SU-DHL-6 (cell line): ENCODE measurements around the gene OR2H1.

Source experiments
- H2AFZ ChIP-seq: fragments of 200-600 bp; sonication (generic); 2 replicates; pipeline ENCODE4 v1.6.1; 2014; ENCODE audit warnings: low read depth, mild to moderate bottlenecking, moderate library complexity, mixed read lengths, antibody characterized with exemption, low read length; ENCODE audit not compliant: severe bottlenecking
- H3F3A ChIP-seq: fragments of 200-600 bp; shearing (Covaris generic); 2 replicates; pipeline ENCODE4 v1.6.0; 2016; ENCODE audit warnings: antibody characterized with exemption, mild to moderate bottlenecking; ENCODE audit not compliant: insufficient read depth
- H3K27ac ChIP-seq: fragments of 200-600 bp; sonication (generic); 2 replicates; pipeline ENCODE4 v1.5.1; 2016; ENCODE audit warnings: low read depth, mild to moderate bottlenecking, low read length, moderate library complexity, mixed read lengths
- H3K27me3 ChIP-seq: fragments of 200-600 bp; sonication (generic), shearing (Covaris generic); 2 replicates; pipeline ENCODE4 v1.6.0; 2014; ENCODE audit warnings: mild to moderate bottlenecking, low read length
- H3K36me3 ChIP-seq: fragments of 200-600 bp; sonication (generic); 2 replicates; pipeline ENCODE4 v1.6.1; 2014; ENCODE audit warnings: mild to moderate bottlenecking, low read length, mixed read lengths
- H3K4me2 ChIP-seq: fragments of 300-600, 200-600 bp; shearing (Covaris generic), sonication (generic); 2 replicates; pipeline ENCODE4 v1.6.0; 2014; ENCODE audit warnings: low read length, low read depth, mild to moderate bottlenecking; ENCODE audit not compliant: poor library complexity, severe bottlenecking
- H3K4me3 ChIP-seq: fragments of 200-600 bp; sonication (generic); 2 replicates; pipeline ENCODE4 v1.5.1; 2014; ENCODE audit warnings: antibody characterized with exemption, low read length, mild to moderate bottlenecking, mixed read lengths; ENCODE audit not compliant: insufficient read depth, poor library complexity, severe bottlenecking
- H3K79me2 ChIP-seq: fragments of 200-600 bp; sonication (generic); 2 replicates; pipeline ENCODE4 v1.6.1; 2014; ENCODE audit warnings: mild to moderate bottlenecking, low read length, moderate library complexity; ENCODE audit not compliant: insufficient read depth
- H3K9ac ChIP-seq: fragments of 200-600 bp; sonication (generic); 2 replicates; pipeline ENCODE4 v1.7.0; 2014; ENCODE audit warnings: mild to moderate bottlenecking, low read length
- H3K9me2 ChIP-seq: fragments of 200-600 bp; sonication (generic); replicated peaks from 2 replicates; pipeline ENCODE4 v1.6.1; 2014; ENCODE audit warnings: low read length; ENCODE audit not compliant: insufficient read depth
- H3K9me3 ChIP-seq: fragments of 200-600 bp; sonication (generic); 2 replicates; pipeline ENCODE4 v1.6.1; 2014; ENCODE audit warnings: low read length, mixed read lengths; ENCODE audit not compliant: insufficient read depth
- H4K20me1 ChIP-seq: fragments of 200-600 bp; sonication (generic); 2 replicates; pipeline ENCODE4 v1.6.1; 2014; ENCODE audit warnings: low read depth, mild to moderate bottlenecking, antibody characterized with exemption, low read length, moderate library complexity, mixed read lengths
- EZH2phosphoT487 ChIP-seq: fragments of 200-600 bp; sonication (generic), shearing (Covaris generic); conservative IDR thresholded peaks from 2 replicates; pipeline ENCODE4 v1.6.1; 2018; ENCODE audit warnings: mild to moderate bottlenecking, antibody characterized with exemption, low read length, moderate library complexity, mixed read lengths
- TF ChIP-seq, protein P1 (sequence below): fragments of 200-600 bp; sonication (generic); IDR thresholded peaks from one replicate; pipeline ENCODE4 v1.5.1; 2017; ENCODE audit warnings: antibody characterized with exemption, mild to moderate bottlenecking, low read length, moderate library complexity; ENCODE audit not compliant: insufficient read depth, poor library complexity, severe bottlenecking

OR2H1 gene

DNA sequence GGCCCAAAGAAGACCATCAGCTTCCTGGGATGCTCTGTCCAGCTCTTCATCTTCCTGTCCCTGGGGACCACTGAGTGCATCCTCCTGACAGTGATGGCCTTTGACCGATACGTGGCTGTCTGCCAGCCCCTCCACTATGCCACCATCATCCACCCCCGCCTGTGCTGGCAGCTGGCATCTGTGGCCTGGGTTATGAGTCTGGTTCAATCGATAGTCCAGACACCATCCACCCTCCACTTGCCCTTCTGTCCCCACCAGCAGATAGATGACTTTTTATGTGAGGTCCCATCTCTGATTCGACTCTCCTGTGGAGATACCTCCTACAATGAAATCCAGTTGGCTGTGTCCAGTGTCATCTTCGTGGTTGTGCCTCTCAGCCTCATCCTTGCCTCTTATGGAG is 5.1 kb downstream of the OR2H1 start:
- Histone ChIP-seq H3F3A (no peaks in the 10 kb centered on the region), H3K4me3 (no peak overlapping the region)

DNA sequence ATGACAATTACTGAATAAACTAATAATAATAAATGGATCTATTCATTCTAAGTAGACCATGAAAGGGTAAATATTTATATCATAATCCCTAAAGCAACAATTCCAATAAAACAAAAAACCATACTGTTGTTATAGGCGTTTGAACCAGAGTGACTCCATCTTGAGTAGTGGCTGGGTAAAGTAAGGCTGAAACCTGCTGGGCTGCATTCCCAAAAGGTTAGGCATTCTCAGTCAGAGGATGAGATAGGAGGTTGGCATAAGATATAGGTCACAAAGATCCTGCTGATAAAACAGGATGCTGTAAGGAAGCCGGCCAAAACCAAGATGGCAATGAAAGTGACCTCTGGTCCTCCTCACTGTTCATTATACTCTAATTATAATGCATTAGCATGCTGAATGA is 8.3 kb downstream of the OR2H1 start:
- no peak for TF ChIP-seq EZH2phosphoT487
- TF ChIP-seq, protein P1, sequence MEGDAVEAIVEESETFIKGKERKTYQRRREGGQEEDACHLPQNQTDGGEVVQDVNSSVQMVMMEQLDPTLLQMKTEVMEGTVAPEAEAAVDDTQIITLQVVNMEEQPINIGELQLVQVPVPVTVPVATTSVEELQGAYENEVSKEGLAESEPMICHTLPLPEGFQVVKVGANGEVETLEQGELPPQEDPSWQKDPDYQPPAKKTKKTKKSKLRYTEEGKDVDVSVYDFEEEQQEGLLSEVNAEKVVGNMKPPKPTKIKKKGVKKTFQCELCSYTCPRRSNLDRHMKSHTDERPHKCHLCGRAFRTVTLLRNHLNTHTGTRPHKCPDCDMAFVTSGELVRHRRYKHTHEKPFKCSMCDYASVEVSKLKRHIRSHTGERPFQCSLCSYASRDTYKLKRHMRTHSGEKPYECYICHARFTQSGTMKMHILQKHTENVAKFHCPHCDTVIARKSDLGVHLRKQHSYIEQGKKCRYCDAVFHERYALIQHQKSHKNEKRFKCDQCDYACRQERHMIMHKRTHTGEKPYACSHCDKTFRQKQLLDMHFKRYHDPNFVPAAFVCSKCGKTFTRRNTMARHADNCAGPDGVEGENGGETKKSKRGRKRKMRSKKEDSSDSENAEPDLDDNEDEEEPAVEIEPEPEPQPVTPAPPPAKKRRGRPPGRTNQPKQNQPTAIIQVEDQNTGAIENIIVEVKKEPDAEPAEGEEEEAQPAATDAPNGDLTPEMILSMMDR: no peak
- no peaks in the 10 kb centered on the region for H3K27me3 ChIP-seq

More for the DNA sequence above, 5.1 kb downstream of the OR2H1 start:
- H3K9me2 ChIP-seq: 0 out of 2 replicates have a peak, but pooled peaks cover 3% of the 10 kb centered on the region
- H3K27me3 ChIP-seq: no peaks in the 10 kb centered on the region
- TF ChIP-seq, protein P1: no peak
- TF ChIP-seq EZH2phosphoT487: no peak
- H3K79me2 ChIP-seq: no peaks in the 10 kb centered on the region
- H2AFZ ChIP-seq: no peak overlapping the region
- H3K36me3 ChIP-seq: no peaks in the 10 kb centered on the region
- H3K4me2 ChIP-seq: no peak overlapping the region
- H3K27ac ChIP-seq: no peak overlapping the region
- no peak overlapping the region for H3K9ac ChIP-seq
- no peaks in the 10 kb centered on the region for H3K9me3 ChIP-seq
- no peaks in the 10 kb centered on the region for H4K20me1 ChIP-seq

DNA sequence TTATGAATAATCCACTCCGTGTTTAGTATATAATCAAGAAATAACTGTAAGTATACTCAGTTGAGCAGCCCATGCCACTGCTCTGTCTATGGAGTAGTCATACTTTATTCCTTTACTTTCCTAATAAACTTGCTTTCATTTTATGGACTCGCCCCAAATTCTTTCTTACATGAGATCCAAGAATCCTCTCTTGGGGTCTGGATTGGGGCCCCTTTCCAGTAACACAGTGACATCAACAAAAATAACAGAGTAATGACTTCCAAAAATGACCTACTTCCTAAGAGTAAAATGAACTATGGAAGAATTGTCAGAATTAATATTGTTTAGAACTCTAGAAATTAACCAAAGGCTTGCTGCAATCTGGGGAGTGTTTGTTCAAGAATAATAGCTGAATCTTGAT is 8.8 kb downstream of the OR2H1 start:
- Histone ChIP-seq H3K9me3 (no peaks in the 10 kb centered on the region), H3K4me2 (no peak overlapping the region), H2AFZ (no peak overlapping the region), H3K79me2 (no peaks in the 10 kb centered on the region), H3K4me3 (no peak overlapping the region), H3K36me3 (no peaks in the 10 kb centered on the region), H3K9me2 (0 out of 2 replicates have a peak, but pooled peaks cover 3% of the 10 kb centered on the region), H3K27me3 (no peaks in the 10 kb centered on the region), H3K27ac (no peak overlapping the region), H3F3A (no peaks in the 10 kb centered on the region), H4K20me1 (no peaks in the 10 kb centered on the region), H3K9ac (no peak overlapping the region)
- TF ChIP-seq, protein P1: no peak
- no peak for TF ChIP-seq EZH2phosphoT487

More for the DNA sequence above, 8.3 kb downstream of the OR2H1 start:
- H3K9ac ChIP-seq: no peak overlapping the region
- no peaks in the 10 kb centered on the region for H3K79me2 ChIP-seq
- H3K4me3 ChIP-seq: no peak overlapping the region
- no peak overlapping the region for H3K4me2 ChIP-seq
- H2AFZ ChIP-seq: no peak overlapping the region
- no peaks in the 10 kb centered on the region for H4K20me1 ChIP-seq
- H3F3A ChIP-seq: no peaks in the 10 kb centered on the region
- 0 out of 2 replicates have a peak, but pooled peaks cover 3% of the 10 kb centered on the region for H3K9me2 ChIP-seq
- no peaks in the 10 kb centered on the region for H3K36me3 ChIP-seq
- no peak overlapping the region for H3K27ac ChIP-seq
- no peaks in the 10 kb centered on the region for H3K9me3 ChIP-seq

DNA sequence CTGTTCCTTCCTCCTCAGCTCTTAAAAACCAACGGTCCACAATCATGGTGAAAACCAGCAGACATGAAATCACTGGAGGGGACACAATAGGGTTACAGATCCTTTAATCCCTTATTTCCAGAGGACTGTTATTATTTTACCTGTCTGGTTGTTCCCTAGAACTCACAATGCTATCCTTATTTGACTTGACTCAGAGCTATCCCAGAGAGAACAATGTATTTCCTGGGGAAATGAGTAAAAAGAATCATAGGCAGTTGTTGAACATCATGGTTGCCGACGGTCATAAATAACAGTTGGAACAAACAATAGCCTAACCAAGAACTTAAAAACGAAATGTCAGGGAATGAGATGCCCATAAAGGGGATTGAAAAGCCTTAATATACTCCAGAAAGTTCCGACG is 9.3 kb downstream of the OR2H1 start:
- Histone ChIP-seq H3K36me3 (no peaks in the 10 kb centered on the region), H3K9ac (no peak overlapping the region), H3K9me2 (0 out of 2 replicates have a peak, but pooled peaks cover 3% of the 10 kb centered on the region), H3K79me2 (no peaks in the 10 kb centered on the region), H3F3A (no peaks in the 10 kb centered on the region), H3K27ac (no peak overlapping the region), H3K4me3 (no peak overlapping the region), H3K4me2 (no peak overlapping the region), H2AFZ (no peak overlapping the region), H4K20me1 (no peaks in the 10 kb centered on the region), H3K9me3 (no peaks in the 10 kb centered on the region), H3K27me3 (no peaks in the 10 kb centered on the region)
- TF ChIP-seq, protein P1: no peak
- no peak for TF ChIP-seq EZH2phosphoT487
